GM12874 (cell line): ENCODE data around the gene AGR2.

ENCODE experiments used
- CTCF ChIP-seq: IDR thresholded peaks from 2 replicates; pipeline ENCODE4 v1.5.1; 2011; ENCODE audit warnings: low read depth, mild to moderate bottlenecking, control low read depth, low read length, moderate library complexity; ENCODE audit not compliant: insufficient read depth

AGR2 gene

GRCh38 chr7:16804674-16805439 lies at the start of gene AGR2:
AGR2 (minus strand) TSS chr7:16804999; CDS start chr7:16801796, 3,203 bp downstream.
- no peak for TF ChIP-seq CTCF

- TF ChIP-seq CTCF, result no peak
Measured at GRCh38 chr7:16851829-16852228, 47.0 kb upstream of the AGR2 start.

GRCh38 chr7:16850614-16851466 lies 46.0 kb upstream of the AGR2 start:
- no peak for TF ChIP-seq CTCF

GRCh38 chr7:16849296-16850148 lies 44.7 kb upstream of the AGR2 start:
- TF ChIP-seq CTCF, result no peak

GRCh38 chr7:16847381-16847860 lies 42.6 kb upstream of the AGR2 start:
- no peak for TF ChIP-seq CTCF

GRCh38 chr7:16846601-16847165 lies 41.9 kb upstream of the AGR2 start:
- no peak for TF ChIP-seq CTCF
